Esophagus muscularis mucosa (tissue), 3 donors: ENCODE data around the gene XNDC1N.
"Not testable (repeated sequence)": the region's sequence is repeated elsewhere in the genome, so short reads cannot be mapped to it uniquely, and the experiment has no call there.

Experiments
- POLR2AphosphoS5 ChIP-seq, 2 donors: sonication (generic); formaldehyde crosslinking; IDR thresholded peaks; one replicate each; pipeline ENCODE4 v1.6.1; 2017; ENCODE audit warnings: antibody characterized with exemption in 2 of 2
- TF ChIP-seq, protein P1 (sequence below), 3 experiments: fragments of 200-600 bp in 2 of 3; fragments of 450-650 bp in 1 of 3; sonication (generic) in 2 of 3; IDR thresholded peaks; one replicate each; pipeline ENCODE4 v1.5.1; 2017 to 2019; ENCODE audit warnings: antibody characterized with exemption in 3 of 3, mild to moderate bottlenecking in 2 of 3, moderate library complexity in 1 of 3

DNA sequence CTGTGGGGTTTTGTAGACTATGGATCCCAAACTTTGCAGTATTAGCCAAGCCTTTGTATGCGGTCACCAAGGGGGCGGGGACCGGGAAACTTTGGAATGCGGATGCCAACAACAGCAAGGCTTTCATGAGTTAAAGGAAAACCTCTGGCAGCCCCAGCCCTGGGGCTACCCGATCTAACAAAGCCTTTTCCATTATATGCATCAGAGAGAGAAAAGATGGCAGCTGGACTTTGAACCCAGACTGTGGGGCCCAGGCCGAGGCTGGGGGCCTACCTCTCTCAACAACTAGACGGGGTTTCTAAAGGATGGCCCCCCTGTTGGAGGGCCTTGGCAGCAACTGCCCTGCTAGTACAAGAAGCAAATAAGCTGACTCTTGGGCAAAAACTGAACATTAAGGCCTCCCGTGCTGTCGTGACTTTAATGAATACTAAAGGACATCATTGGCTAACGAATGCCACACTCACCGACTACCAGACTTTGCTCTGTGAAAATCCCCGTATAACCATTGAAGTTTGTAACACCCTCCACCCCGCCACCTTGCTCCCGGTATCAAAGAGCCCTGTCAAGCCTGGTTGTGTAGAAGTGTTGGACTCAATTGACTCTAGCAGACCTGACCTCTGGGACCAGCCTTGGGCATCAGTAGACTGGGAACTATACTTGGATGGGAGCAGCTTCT, 39.9 kb downstream of the XNDC1N start:
- TF ChIP-seq, protein P1, sequence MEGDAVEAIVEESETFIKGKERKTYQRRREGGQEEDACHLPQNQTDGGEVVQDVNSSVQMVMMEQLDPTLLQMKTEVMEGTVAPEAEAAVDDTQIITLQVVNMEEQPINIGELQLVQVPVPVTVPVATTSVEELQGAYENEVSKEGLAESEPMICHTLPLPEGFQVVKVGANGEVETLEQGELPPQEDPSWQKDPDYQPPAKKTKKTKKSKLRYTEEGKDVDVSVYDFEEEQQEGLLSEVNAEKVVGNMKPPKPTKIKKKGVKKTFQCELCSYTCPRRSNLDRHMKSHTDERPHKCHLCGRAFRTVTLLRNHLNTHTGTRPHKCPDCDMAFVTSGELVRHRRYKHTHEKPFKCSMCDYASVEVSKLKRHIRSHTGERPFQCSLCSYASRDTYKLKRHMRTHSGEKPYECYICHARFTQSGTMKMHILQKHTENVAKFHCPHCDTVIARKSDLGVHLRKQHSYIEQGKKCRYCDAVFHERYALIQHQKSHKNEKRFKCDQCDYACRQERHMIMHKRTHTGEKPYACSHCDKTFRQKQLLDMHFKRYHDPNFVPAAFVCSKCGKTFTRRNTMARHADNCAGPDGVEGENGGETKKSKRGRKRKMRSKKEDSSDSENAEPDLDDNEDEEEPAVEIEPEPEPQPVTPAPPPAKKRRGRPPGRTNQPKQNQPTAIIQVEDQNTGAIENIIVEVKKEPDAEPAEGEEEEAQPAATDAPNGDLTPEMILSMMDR (IDR thresholded peaks at IDR 0.05) = not testable (repeated sequence)
- not testable (repeated sequence) for TF ChIP-seq POLR2AphosphoS5 (IDR thresholded peaks at IDR 0.05)
